ENCODE results near the gene FEV. TPM values are rescaled to one million over a fixed set of nuclear protein-coding genes. Genes with fewer than 3 reads are reported as not detected.

The FEV gene
- total and polyA plus RNA-seq, 2 donors (not counting 3 experiments of a cell fraction or from before 2014, with no cell fraction given) = not detected

GRCh38 chr2:219000569-219000960 lies 15.6 kb upstream of the FEV start:
- Histone ChIP-seq H3K9me3 (replicated peaks; ENCODE audit: control insufficient read depth, insufficient read depth, low read length) (no peaks in the 10 kb centered on the region), H3K27me3 (ENCODE audit: control insufficient read depth in 2 of 2, insufficient read depth in 2 of 2, low read length in 2 of 2) (peaks cover 66 to 70% of the 10 kb centered on the region in 2 experiments), H3K9me1 (replicated peaks; ENCODE audit: control insufficient read depth, extremely low read depth, insufficient read depth, low read length) (no peaks in the 10 kb centered on the region), H3K36me3 (ENCODE audit: control insufficient read depth in 2 of 2, extremely low read depth in 1 of 2, insufficient read depth in 2 of 2, low read length in 2 of 2) (no peaks in the 10 kb centered on the region), H2AFZ (ENCODE audit: low read depth, low read length) (no peak overlapping the region), H3K9ac (replicated peaks; ENCODE audit: extremely low read depth, insufficient read depth, low read length) (no peak overlapping the region), H4K20me1 (replicated peaks; ENCODE audit: control insufficient read depth, extremely low read depth, insufficient read depth, low read length) (no peaks in the 10 kb centered on the region), H3K27ac (ENCODE audit: insufficient read depth, low read depth, low read length) (no peak overlapping the region), H3K4me2 (ENCODE audit: insufficient read depth, low read length) (no peak overlapping the region), H3K4me1 (ENCODE audit: control insufficient read depth, extremely low read depth, insufficient read depth, low read length) (no peaks in the 10 kb centered on the region), H3K79me2 (ENCODE audit: control insufficient read depth, insufficient read depth, low read length) (no peaks in the 10 kb centered on the region), H3K4me3 (replicated peaks in 1 of 3; ENCODE audit: insufficient read depth in 1 of 3, low read depth in 1 of 3, low read length in 3 of 3) (no peak overlapping the region)
- no peak for FAIRE-seq
- CTCF ChIA-PET = interaction anchor here (1.8 to 8.0 kb wide), 2 partner anchors 20 to 154 kb away, joined by 6 to 56 read pairs; no protein-coding TSS in a partner anchor
- POLR2A ChIA-PET = no interaction called here
- intact Hi-C loops (cut with micrococcal nuclease) = no loop called here
- dilution Hi-C loops (cut with MboI; ENCODE audit: extremely low pct_ligation_motif_present, low sequenced_read_pairs) = no loop called here
- BruUV-seq (replicated peaks) = no TSS peak
- TF ChIP-seq POLR2A (IDR thresholded peaks at IDR 0.05; ENCODE audit: low read depth, low read length) (no peak), CTCF (IDR thresholded peaks at IDR 0.05; ENCODE audit: extremely low read depth in 1 of 2, insufficient read depth in 1 of 2, low read depth in 1 of 2, low read length in 2 of 2) (no peak)
- no peak for DNase-seq (ENCODE audit: low read depth, low spot score)

GRCh38 chr2:218999881-219000568 lies 15.0 kb upstream of the FEV start:
- no peak for TF ChIP-seq CTCF (IDR thresholded peaks at IDR 0.05; ENCODE audit: extremely low read depth in 1 of 2, insufficient read depth in 1 of 2, low read depth in 1 of 2, low read length in 2 of 2)
- no peak for TF ChIP-seq GATA2 (IDR thresholded peaks at IDR 0.05; ENCODE audit: insufficient read depth, insufficient read length, low read depth, low read length)
- no peak for TF ChIP-seq EZH2 (IDR thresholded peaks at IDR 0.05; ENCODE audit: borderline replicate concordance, low read depth, low read length, severe bottlenecking)
- no peak for TF ChIP-seq FOS (IDR thresholded peaks at IDR 0.05; ENCODE audit: borderline replicate concordance, insufficient read depth, low read length)
- TF ChIP-seq MYC (IDR thresholded peaks at IDR 0.05; ENCODE audit: low read depth, low read length) = no peak
- TF ChIP-seq MAX (IDR thresholded peaks at IDR 0.05; ENCODE audit: insufficient read depth, insufficient read length) = no peak
- no peak for TF ChIP-seq JUN (IDR thresholded peaks at IDR 0.05; ENCODE audit: borderline replicate concordance, insufficient read depth, insufficient read length, low read depth)
- TF ChIP-seq POLR2AphosphoS5 (IDR thresholded peaks at IDR 0.05; ENCODE audit: insufficient read depth, low read depth, low read length) = no peak
- TF ChIP-seq POLR2A (IDR thresholded peaks at IDR 0.05; ENCODE audit: low read depth, low read length) = no peak
- intact Hi-C loops (cut with micrococcal nuclease) = no loop called here
- no TSS peak for BruUV-seq (replicated peaks)
- no peak overlapping the region for H3K4me3 ChIP-seq (replicated peaks in 1 of 3; ENCODE audit: insufficient read depth in 1 of 3, low read depth in 1 of 3, low read length in 3 of 3)
- H3K9me3 ChIP-seq (replicated peaks; ENCODE audit: control insufficient read depth, insufficient read depth, low read length) = no peaks in the 10 kb centered on the region
- no peaks in the 10 kb centered on the region for H3K4me1 ChIP-seq (ENCODE audit: control insufficient read depth, extremely low read depth, insufficient read depth, low read length)
- dilution Hi-C loops (cut with MboI; ENCODE audit: extremely low pct_ligation_motif_present, low sequenced_read_pairs) = no loop called here
- H3K27me3 ChIP-seq (ENCODE audit: control insufficient read depth in 2 of 2, insufficient read depth in 2 of 2, low read length in 2 of 2) = peaks cover 72 to 76% of the 10 kb centered on the region in 2 experiments
- no peak overlapping the region for H3K9ac ChIP-seq (replicated peaks; ENCODE audit: extremely low read depth, insufficient read depth, low read length)
- no peaks in the 10 kb centered on the region for H4K20me1 ChIP-seq (replicated peaks; ENCODE audit: control insufficient read depth, extremely low read depth, insufficient read depth, low read length)
- no peaks in the 10 kb centered on the region for H3K9me1 ChIP-seq (replicated peaks; ENCODE audit: control insufficient read depth, extremely low read depth, insufficient read depth, low read length)
- ChIA-PET POLR2A (no interaction called here), CTCF (interaction anchor here (8.0 kb wide), 1 partner anchor 19 kb away, joined by 56 read pairs; no protein-coding TSS in a partner anchor)
- no peak overlapping the region for H2AFZ ChIP-seq (ENCODE audit: low read depth, low read length)
- H3K36me3 ChIP-seq (ENCODE audit: control insufficient read depth in 2 of 2, extremely low read depth in 1 of 2, insufficient read depth in 2 of 2, low read length in 2 of 2) = no peaks in the 10 kb centered on the region
- H3K79me2 ChIP-seq (ENCODE audit: control insufficient read depth, insufficient read depth, low read length) = no peaks in the 10 kb centered on the region
- no peak overlapping the region for H3K27ac ChIP-seq (ENCODE audit: insufficient read depth, low read depth, low read length)
- no peak for DNase-seq (ENCODE audit: low read depth, low spot score)
- no peak overlapping the region for H3K4me2 ChIP-seq (ENCODE audit: insufficient read depth, low read length)
- no peak for FAIRE-seq
